GM10248 (cell line): ENCODE measurements around the gene CD8A.

ENCODE experiments used
- CTCF ChIA-PET: fragments of 300-600 bp; sonication (Branson Sonifier 250); formaldehyde crosslinking; extraction: SDS; loops from one replicate; lab custom pipeline; 2021; ENCODE audit warnings: antibody characterized with exemption; lab: Yijun Ruan, JAX
- POLR2A ChIA-PET: fragments of 350-650 bp; sonication (Branson Sonifier 250); formaldehyde crosslinking; extraction: SDS; loops from one replicate; lab custom pipeline; 2020; ENCODE audit warnings: antibody characterized with exemption; lab: Yijun Ruan, JAX
- DNase-seq: peaks from one replicate; pipeline ENCODE4 v3.0.0; 2012; ENCODE audit errors: extremely low spot score
- CTCF ChIP-seq: IDR thresholded peaks from 2 replicates; pipeline ENCODE4 v1.5.1; 2012; ENCODE audit warnings: mild to moderate bottlenecking, low read depth; ENCODE audit errors: extremely low read depth, missing control alignments, control extremely low read depth

Gene CD8A

DNA sequence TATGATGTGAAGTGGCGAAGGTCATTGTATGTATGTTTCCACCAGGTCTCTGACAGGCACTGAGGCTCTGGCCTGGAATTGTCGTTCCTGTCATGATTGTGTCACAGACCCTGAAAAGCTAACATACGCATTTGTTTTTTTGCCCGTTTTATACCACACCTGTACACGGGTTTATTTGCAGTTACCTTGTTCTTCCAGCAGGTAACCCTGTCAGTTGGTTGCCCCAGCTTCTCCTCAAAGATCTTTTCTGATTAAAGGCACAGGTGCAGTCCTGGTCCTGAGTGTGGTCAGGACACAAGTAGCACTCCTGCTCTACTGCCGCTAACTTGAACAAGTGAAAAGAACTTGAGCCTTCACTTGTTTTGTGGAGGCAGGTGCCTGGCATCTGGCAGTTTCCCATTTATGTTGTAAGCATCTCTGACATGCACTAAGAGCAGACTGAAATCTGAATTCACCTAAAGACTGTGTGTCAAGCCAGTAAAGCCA, 19.9 kb downstream of the CD8A start:
- no peak for TF ChIP-seq CTCF
- ChIA-PET POLR2A (no interaction called here), CTCF (interaction anchor here (0.8 to 1.4 kb wide), 2 partner anchors 8 to 13 kb away, joined by 3 read pairs; no protein-coding TSS in a partner anchor)
- DNase-seq: no peak

DNA sequence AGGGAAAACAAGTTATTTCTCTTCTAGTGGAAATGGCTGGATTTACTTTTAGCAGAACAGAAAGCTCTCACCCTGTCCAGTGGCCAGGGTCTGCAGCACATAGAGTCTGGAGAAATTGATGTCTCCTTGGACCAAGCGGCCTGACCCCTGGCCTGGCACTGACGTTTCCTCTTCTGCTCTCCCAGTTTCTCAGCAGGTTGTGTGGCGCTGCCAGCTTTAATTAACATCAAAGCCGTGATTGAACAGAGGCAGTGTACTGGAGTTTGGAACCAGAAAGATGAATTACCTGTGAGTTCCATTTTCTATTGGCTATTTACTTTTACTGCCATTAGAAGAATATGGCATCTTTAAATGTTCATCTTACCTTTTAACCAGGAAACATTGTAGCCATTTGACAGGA, 20.9 kb downstream of the CD8A start:
- ChIA-PET CTCF (interaction anchor here (0.8 to 1.5 kb wide), 4 partner anchors 10 to 301 kb away, joined by 3 read pairs; no protein-coding TSS in a partner anchor), POLR2A (no interaction called here)
- TF ChIP-seq CTCF: no peak
- DNase-seq: no peak

GRCh38 chr2:86768189-86768949, 22.3 kb downstream of the CD8A start:
- ChIA-PET CTCF (interaction anchor here (0.7 to 6.2 kb wide), 5 partner anchors 8 to 39 kb away, joined by 3 to 57 read pairs (median 4); partner anchors contain the start of gene CD8A), POLR2A (no interaction called here)
- no peak for TF ChIP-seq CTCF
- no peak for DNase-seq

- CTCF ChIA-PET: interaction anchor here (0.6 to 6.2 kb wide), 14 partner anchors 10 to 64 kb away, joined by 3 to 57 read pairs (median 4); no protein-coding TSS in a partner anchor
- POLR2A ChIA-PET: no interaction called here
- no peak for TF ChIP-seq CTCF
- no peak for DNase-seq
Measured at GRCh38 chr2:86765310-86765695, 25.4 kb downstream of the CD8A start.

- ChIA-PET CTCF (interaction anchor here (0.6 to 6.2 kb wide), 18 partner anchors 8 to 63 kb away, joined by 3 to 57 read pairs (median 5); no protein-coding TSS in a partner anchor), POLR2A (no interaction called here)
- peak; percentile 59 for TF ChIP-seq CTCF
- DNase-seq: peak; percentile 60
Measured at GRCh38 chr2:86764661-86765309, 25.9 kb downstream of the CD8A start.

GRCh38 chr2:86760371-86760770, 30.3 kb downstream of the CD8A start:
- ChIA-PET CTCF (interaction anchor here (0.9 kb wide), 1 partner anchor 12 kb away, joined by 3 read pairs; no protein-coding TSS in a partner anchor), POLR2A (no interaction called here)
- no peak for TF ChIP-seq CTCF
- no peak for DNase-seq
